A549 treated with AZD2906 at 1 μM for 4 hours (cell line): ENCODE results near the gene PODN. TPM values are rescaled to one million over a fixed set of nuclear protein-coding genes. Genes with fewer than 3 reads are reported as not detected.

ENCODE experiments used
- total RNA-seq: library from RNA; stranded (reverse); fragments of 200-300 nt; extraction: Qiagen RNA extraction; gene quantifications from 5 replicates; pipeline ENCODE4 v1.2.3, GENCODE V29; 2022

Gene PODN, protein sequence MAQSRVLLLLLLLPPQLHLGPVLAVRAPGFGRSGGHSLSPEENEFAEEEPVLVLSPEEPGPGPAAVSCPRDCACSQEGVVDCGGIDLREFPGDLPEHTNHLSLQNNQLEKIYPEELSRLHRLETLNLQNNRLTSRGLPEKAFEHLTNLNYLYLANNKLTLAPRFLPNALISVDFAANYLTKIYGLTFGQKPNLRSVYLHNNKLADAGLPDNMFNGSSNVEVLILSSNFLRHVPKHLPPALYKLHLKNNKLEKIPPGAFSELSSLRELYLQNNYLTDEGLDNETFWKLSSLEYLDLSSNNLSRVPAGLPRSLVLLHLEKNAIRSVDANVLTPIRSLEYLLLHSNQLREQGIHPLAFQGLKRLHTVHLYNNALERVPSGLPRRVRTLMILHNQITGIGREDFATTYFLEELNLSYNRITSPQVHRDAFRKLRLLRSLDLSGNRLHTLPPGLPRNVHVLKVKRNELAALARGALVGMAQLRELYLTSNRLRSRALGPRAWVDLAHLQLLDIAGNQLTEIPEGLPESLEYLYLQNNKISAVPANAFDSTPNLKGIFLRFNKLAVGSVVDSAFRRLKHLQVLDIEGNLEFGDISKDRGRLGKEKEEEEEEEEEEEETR
- 0.02 TPM in 1 of 5 replicates, not detected in the others for total RNA-seq

GRCh38 chr1:53061859-53062707, at the start of gene PODN:
PODN (plus strand) TSS chr1:53062213; CDS start chr1:53069856, 7,643 bp downstream.

Other genes starting within 250 kb of the PODN start
- gene ZYG11A, start 219.5 kb upstream of the PODN start, total RNA-seq = 2.3 to 2.7 TPM (median 2.6 TPM) in 5 replicates
- 8.6 to 12.6 TPM (median 10.6 TPM) in 5 replicates for gene ECHDC2, start 140.5 kb upstream of the PODN start, total RNA-seq
- gene SCP2, start 134.9 kb upstream of the PODN start, total RNA-seq = 44.5 to 64.8 TPM (median 44.9 TPM) in 5 replicates
- gene SLC1A7, start 80.4 kb downstream of the PODN start, total RNA-seq = 0.03 TPM in 1 of 5 replicates, not detected in the others
- gene CPT2, start 134.6 kb downstream of the PODN start, total RNA-seq = 8.1 to 9.8 TPM (median 9.3 TPM) in 5 replicates
- 28.0 to 31.6 TPM (median 29.8 TPM) in 5 replicates for gene CZIB, start 158.4 kb downstream of the PODN start, total RNA-seq
- 60.6 to 80.7 TPM (median 64.0 TPM) in 5 replicates for gene MAGOH, start 176.3 kb downstream of the PODN start, total RNA-seq